GM21367 (cell line): ENCODE measurements around the gene PHB1.
A peak's percentile ranks its signal among the peaks of the same experiment; 100 is the strongest.

Experiments used
- ATAC-seq: cut with Tn5 transposase; IDR thresholded peaks from one replicate; pipeline ENCODE4 v1.9.1; 2021; ENCODE audit not compliant: unreplicated experiment

PHB1 gene

DNA sequence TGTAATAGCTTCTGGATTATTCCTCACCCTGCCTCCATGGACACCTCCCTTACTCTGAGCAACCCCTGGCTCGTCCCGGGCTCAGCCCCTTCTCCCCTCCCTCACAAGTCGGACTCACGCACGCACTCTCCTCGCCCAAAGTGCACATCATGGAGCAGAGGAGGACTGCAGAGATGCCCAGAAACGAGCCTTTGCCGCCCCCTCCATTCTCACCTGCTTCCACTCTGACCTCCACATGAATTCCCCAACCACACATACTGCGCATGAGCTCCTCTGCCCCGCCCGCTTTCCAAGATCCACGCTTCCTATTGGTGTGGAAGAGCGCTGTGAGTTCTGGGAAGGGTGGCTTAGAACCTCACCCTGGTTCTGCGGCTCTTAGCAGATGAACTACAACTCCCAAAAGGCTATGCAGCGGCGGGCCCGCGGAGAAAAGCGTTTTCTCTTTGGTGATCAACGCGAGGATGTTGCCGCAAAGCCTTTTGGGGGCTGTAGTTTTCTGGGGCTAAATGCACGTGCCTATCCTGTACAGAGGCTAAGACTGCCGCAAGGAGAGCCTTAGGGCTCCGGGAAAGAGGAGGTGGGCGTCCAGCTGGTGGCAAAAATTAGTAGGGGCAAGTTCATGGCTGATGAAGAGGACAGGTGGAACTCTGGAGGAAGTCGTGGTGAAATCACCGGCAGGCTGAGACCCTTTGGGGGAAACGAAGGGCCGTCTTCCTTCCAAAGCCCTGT is at the start of gene PHB1:
Gene PHB1 (minus strand): TSS at position 261 of the 729 bp plus-strand sequence. CDS start 1,618 bp downstream, outside the sequence.
- ATAC-seq, result peak; percentile 93

DNA sequence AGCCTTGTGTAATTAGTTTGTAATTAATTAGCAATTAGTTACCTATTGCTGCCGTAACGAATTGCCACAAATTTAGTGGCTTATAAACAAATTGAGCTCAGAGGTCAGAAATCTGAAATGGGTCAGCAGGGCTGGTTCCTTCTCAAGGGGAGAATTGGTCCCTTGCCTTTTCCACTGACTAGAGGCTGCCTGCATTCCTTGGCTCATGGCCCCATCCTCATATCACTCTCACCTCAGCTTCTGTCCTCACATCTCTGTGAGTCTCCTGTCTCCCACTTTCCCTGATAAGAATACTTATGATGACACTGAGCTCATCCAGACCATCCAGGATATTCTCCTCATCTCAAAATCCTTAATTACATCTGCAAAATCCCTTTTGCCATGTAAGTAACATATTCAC is 49.4 kb upstream of the PHB1 start:
- no peak for ATAC-seq

DNA sequence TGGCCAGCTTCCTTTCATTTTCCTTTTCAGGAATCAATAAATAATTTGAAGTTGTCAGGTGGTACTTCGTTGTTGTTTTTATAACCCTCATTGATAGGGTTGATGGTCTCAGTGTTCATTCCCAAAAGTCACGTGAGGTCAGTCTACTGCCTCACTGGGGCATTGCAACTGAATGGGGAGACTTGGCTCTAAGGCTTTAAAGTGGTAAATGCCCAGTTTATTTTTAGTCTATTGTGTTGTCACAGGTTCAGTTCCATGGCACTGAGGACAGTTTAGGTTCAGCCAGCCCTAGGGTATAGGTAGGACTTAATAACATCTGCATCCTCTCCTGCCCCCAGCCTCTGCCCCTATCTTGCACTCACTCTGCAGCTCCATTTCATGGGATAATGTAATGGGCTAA is 46.9 kb upstream of the PHB1 start:
- ATAC-seq, result no peak

DNA sequence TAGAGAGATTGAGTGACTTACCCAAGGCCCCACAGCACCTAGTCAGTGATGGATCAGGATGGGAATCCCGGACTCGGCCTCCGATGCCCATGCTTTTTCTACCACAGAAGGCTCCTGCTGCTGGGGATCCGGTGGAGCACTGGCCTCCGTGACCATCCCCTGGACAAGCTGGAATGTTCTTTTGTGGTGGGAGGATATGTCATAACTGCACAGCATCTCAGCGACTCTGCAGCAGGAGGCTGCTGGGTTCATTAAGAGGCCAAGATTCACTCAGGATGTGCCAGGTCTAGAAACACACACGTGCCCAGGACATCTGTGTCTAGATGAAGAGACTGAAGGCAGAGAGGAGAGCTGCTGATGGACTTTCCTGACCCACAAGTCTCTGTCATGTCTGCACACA is 45.7 kb upstream of the PHB1 start:
- no peak for ATAC-seq

DNA sequence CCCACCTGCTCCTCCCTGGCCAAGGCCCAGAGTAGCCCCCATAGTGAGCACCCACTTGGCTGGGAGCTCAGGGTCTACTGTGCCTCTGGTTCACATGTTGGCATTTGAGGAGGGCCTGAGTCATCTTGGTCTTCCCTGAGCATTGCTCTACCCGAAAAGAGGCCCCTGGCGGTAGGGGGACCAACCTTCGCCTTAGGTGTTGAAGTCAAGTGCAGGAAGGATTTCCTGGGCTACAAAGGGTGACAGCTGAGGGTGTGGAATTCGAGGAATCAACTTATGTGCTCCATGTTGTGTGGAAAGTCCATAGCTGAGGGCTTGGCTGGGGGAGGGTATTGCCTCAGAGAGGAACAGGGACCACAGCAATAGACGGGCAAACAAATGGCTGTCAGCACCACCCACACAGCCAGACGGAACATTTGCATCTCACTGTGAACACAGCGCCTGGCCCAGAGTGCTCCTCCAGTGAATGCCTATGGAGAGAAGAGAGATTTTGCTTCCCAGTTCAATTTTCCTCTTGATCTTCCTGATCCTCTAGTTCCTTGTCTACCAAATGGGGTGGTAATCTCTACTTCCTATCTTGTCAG is 44.8 kb upstream of the PHB1 start:
- ATAC-seq, result no peak

DNA sequence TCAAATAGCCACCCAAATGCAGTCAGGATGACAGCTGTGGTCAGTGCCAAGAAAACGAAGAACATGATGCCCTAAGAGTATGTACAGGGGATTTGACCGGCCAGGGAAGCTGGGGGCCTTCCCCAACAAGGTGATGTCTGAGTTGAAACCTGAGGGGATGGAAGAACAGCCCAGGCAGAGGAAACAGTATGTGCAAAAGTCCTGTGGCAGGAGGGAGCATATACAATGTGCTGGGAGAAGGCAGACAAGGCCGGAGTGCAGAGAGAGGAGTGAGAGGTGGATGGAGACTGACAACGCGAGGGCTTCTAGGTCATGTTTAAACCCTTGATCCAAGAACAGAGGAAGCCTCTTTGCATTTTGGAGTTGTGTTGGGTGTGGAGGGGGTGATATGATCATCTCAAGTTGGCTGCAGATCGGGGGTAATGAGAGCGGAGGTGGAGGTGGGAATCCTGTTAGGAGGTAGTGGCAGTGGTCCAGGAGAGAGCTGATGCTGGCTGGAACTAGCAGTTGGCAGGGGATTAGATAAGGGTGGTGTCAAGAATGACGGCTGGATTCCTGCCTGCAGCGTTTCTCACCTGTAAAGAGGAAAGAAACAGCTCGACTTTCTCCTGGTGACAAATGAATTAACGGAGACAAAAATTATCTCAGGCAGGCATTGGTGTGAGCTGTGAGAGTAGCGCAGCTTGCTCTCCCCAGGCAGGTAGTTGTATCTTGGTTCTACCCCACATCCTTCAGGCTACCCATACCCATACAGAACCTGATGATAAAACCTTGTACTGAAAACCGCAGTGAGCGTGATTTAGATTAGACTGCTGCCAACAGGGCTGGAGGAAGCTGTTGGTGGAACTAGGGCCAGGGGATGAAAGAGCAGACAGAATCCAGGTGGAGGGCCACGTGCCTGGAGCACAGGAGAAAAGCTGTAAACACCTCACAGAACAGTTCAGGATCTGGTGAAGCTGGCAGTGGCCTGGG is 43.2 kb upstream of the PHB1 start:
- no peak for ATAC-seq

DNA sequence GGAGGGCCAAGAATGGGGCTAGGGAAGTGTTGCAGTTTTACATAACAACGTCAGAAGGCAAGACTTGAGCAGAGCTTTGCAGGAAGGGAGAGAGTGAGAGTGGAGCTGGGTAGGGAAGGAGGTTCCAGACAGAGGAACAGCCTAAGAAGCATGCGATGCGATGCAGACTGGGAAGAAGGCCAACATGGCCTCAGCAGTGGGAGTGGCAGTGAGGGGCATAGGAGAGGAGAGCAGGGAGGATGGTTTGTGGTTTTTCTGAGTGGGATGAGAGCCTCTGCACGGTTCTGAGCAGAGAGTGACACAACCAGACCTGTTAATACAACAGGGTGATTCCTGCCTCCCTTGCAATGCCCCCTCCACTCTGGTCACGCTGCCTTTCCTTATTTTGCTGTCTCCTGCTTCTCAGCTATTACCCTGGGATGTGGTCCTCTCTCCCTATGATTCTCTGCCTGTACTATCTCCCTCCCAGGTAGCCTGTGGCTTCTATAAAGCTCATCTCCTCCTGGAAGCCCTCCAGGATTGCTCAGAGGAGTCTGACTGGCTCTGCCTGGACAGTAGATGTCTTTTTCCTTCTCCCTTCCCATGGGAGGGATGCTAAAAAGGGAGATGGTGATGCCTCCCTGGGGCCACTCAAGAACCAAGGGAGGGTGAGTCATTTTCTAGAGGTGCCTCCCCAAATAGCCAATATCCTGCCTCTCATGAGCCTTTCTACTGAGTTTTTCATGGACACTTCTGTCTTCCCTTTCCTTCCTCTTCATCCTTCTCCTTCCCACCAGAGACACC is 41.7 kb upstream of the PHB1 start:
- no peak for ATAC-seq

DNA sequence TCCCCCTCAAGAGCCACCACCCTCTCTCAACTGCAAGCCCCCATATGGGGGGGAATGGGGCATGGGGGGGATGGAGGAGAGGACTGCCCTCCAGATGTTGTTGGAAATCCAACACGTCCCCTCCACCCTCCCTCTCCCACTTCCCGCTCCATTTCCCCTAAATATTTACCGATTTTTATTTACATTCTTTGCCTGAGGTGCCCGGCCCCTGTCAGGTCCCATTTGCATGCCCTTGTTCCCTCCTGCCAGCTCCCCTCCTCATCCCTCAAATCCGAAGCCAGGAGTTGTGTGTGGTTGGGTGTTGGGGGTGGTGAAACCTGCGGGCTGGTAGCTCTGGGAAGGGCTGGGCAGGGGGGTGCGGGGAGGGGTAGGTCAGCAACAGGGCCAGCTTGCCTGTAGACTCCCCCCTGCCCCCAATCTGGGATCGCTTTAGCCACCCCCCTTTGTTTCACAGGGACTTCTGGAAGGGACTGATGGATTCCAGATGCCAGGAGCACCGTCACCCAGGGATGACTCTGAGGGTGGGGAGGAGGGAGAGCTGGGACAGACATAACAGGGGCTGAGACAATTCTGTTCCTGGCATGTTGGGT is 40.7 kb upstream of the PHB1 start:
- no peak for ATAC-seq

DNA sequence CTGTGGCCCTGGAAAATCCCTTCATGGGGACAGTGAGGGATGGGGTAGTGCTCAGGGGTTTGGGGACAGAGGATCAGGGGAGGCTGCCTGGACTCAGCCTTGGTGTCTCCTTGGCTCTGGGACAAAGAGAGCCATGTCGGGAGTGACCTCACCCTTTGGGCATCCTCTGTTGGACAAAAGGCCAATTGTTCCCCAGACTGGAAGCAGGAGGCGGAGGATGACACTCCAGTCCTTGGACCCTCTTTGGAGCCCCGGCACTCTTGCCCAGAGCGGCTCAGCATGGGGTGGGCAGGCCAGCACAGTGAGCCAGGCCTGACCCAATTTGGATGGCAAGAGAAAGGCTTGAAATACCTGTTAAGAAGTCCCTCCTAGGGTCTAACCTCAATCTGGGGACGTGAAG is 39.4 kb upstream of the PHB1 start:
- ATAC-seq, result no peak

DNA sequence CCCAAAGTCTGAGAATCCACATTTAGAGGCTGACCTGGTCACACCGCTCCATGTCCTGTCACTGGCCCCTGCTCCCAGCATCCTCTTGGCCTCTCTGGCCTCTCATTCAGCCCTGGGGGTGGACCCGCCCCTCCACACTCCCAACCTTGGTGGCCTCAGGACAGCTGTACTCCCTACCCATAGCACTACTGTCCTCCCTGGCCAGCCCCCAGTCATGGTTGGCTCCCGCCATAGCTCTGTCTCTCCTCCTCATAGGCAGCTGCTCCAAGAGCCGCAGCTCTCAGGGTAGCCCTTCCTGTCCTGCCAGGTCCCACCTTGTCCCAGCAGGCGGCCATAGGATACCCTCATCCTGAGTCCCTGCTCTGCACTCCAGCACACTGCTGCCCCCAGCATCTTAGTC is 38.0 kb upstream of the PHB1 start:
- no peak for ATAC-seq

DNA sequence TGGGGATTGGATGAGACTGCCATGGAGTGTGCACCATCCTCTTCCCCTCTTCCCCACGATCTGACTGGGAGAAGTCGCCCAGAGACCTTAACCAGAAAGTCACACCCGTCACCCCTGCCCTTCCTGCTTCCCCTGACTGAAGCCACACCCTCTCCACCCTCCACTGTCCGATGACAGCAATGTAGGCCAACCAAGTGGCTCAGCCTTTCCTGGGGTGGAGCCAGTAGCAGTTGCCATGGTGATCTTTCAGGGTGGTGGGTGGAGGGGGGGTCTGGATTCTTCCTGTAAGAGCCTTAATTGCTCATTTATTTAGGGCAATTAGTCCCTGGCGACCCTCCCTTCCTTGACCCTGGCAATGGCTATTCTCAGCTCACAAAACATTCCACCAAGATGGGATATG is 37.5 kb upstream of the PHB1 start:
- ATAC-seq, result no peak

DNA sequence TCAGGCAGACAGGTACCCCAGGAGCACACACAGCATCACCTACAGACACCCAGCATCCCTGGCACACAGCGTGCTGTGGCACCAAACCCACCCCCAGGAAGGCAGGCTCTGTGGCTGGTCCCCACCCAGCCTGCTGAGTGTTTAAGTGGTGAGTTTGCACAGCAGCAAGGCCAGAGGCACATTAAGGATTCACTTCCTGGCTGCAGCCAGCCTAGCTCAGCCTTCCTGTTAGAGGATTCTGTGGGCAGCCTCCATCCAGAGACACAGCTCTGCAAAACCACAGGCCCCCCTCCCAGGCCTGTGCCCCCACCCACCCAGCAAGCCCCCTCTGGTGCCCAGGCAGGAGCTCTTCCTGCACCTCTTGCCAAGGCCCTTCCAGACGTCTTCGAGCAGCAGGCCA is 36.1 kb upstream of the PHB1 start:
- ATAC-seq, result no peak

DNA sequence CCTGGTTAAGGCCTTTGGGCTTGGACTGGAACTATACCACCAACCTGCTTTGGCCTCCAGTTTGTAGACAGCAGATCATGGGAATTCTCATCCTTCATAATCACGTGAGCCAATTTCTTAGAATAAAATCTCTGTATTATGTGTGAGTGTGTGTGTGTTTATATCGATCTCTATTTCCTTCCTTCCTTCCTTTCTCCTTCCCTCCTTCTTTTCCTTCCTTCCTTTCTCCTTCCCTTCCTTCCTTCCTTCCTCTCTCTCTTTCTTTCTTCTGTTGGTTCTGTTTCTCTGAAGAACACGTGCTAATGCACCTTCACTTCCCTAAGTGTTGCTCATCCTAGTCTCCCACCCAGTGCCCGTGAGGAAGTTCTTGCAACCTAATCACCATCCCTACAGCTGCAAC is 35.5 kb upstream of the PHB1 start:
- no peak for ATAC-seq

DNA sequence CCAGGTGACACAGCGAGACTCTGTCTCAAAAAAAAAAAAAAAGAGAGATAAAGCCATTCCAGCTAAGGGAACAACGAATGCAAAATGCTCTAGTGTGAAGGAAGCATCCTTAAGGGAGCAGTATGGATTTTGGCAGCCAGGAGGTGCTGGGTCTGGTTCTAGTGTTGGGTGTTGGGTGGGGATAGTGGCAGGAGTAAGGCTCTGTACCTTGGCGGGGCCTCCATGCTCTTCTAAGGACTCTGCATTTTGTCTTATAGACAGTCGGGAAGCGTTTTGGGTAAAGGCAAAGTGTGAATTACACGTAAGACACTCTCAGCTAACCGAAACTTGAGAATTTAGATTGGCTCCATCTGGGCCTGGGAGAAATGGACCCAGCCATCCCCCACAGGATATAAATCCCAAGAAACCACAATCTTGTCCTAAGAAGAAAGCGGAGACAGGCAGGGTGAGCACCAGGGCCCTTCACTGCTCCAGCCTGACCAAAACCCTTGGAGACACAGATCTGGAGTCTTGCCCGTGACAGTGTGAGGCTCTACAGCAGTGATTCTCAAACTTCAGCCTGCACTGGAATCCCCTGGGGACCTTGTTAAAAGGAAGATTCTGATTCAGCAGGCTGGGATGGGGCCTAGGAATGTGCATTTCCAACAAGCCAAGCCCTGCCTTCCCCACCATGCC is 33.1 kb upstream of the PHB1 start:
- no peak for ATAC-seq

DNA sequence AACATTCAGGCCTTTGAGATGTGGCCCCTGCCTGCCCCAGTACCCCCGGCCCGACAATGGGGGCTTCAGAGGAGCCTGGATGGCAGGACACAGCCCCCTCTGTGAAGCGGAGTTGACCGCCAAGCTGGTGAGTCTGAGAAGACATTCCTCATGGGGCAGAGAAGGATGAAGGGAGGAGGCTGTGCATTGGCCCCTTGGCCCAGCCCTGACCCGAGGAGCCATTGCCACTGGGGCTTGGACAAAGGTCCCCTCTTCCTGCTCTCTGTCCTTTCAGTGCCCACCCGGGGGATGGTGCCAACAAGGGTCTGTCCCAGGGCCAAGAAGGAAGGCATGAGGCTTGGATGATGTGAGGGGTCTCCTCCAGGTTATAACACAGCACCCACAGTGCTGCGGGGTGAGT is 30.9 kb upstream of the PHB1 start:
- no peak for ATAC-seq

DNA sequence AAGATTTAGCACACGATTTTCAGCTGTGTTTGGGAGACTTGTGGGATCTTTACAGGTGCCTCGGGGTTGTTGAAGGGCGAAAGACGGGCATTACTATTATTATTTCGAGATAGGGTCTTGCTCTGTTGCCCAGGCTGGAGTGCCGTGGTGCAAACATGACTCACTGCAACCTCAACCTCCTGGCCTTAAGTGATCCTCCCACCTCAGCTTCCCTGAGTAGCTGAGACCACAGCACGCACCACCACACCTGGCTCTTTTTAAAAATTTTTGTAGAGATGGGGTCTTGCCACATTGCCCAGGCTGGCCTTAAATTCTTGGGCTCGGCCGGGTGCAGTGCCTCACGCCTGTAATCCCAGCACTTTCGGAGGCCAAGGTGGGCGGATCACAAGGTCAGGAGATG is 29.7 kb upstream of the PHB1 start:
- ATAC-seq, result no peak

DNA sequence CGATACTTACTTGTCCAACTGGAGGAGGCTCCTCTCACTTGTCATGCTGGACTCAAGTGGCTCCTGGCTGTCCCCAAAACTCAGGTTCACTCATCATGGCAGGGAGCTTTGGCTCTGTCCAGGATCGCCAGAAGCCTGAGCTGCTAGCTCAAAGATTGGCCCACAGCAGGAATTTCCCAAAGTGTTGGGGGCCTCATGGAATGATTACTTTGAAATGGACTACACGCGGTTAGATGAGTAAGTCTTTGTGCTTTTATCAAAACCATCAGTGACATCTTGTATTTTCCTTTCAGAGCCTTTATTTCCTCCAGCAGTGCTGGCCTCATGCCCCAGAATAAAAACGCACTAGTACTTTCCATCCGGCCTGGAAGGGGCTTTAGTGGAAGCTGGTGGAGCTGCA is 29.2 kb upstream of the PHB1 start:
- ATAC-seq, result no peak

DNA sequence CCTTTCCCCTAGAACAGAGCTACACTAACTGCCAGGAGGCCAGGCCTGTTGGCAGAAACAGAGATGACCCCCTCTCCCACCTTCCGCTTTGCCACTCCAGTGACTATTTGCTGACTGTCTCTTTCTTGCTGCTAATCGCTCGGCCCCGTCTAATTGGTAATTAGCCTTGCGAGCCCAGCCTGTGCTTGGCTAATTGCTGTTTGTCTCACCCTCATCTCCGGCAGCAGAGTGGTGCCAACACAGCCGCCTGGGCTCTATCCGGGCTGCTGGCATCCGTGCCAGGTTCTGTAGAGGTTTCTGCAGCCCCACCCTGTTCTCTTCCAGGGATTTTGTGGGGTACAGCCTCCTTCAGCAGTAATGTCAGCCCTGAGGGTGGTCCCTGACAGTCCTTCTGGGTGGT is 27.4 kb upstream of the PHB1 start:
- ATAC-seq, result no peak

DNA sequence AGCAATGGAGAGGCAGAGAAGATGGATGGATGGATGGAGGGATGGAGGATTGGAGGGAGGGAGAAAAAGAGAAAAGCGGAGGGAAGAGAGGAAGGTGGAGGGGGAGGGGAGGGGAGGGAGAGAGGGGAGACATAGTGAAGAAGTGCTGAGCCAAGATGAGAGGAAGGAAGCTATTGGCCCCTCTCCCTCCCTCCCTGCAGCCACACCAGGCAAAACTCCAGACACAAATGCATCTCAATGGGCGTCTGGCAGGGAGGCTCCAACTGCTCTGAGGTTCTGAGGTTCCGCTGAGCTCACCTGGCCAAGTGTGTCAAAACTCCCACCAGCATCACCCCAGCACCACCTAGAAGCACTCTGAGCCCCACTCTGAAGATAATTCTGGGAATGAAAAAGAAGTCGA is 26.9 kb upstream of the PHB1 start:
- no peak for ATAC-seq

DNA sequence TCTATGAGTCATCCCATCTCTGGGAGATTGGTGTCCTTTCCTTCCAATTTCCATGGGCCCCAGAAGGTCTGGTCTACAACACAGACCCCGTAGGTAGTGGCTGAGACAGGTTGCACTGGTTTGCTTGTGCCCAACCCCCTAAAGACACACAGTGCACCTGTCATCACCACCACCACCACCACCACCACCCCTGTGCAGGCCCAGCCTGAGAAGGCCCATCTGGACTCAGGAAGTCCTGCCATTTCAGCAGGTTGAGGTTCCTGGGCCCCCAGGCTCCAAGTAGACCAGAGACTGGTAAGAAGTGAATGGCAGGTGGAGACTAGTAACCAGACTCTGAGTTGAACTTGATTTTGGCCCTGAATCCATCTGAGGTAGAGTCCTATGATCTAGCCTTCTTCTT is 25.9 kb upstream of the PHB1 start:
- ATAC-seq, result no peak
